Measurements from ENCODE around the gene CTTNBP2NL.

CTTNBP2NL gene, protein sequence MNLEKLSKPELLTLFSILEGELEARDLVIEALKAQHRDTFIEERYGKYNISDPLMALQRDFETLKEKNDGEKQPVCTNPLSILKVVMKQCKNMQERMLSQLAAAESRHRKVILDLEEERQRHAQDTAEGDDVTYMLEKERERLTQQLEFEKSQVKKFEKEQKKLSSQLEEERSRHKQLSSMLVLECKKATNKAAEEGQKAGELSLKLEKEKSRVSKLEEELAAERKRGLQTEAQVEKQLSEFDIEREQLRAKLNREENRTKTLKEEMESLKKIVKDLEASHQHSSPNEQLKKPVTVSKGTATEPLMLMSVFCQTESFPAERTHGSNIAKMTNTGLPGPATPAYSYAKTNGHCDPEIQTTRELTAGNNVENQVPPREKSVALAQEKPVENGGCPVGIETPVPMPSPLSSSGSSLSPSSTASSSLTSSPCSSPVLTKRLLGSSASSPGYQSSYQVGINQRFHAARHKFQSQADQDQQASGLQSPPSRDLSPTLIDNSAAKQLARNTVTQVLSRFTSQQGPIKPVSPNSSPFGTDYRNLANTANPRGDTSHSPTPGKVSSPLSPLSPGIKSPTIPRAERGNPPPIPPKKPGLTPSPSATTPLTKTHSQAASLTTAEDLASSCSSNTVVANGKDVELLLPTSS

DNA sequence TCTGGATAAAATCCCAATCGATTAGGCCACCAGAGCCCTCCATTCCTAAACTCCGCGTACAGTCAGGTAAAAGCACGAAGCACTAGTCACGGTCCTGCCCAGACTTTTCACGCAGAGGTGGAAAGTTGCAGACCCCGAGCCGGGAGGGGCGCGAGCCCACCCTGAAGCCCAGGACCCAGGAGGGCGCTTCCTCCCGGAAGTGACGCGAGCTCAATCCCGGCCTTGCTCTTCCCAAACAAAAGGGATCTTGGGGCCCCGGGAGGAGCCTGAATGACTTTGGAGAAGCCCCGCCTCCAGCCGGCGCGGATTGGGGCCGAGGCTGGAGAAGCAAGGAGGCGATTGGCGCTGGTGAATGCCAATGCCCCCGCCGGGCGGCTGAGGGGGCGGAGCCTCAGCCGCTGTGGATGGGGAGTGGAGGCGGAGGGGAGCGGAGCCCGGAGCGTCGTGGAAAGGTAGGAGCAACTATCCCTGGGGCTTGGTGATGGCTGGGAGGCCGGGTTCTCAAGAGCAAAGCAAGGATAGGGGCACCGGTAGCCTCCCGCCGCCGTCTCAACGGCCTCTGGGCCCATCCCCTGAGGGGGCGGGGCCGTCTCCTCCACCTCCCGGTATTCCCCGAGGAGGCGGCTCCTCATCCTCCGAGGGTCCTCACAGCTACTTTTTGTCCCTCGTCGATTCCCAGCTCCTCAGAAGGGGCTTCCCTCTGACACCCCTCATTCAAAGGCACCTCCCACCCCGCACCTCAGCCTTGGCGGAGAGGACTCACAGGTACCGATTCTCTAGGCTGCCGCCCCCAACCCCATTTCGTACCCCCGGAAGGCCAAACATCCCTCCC lies at the start of gene CTTNBP2NL:
TSS of gene CTTNBP2NL (plus strand) at position 394 of the 832 bp plus-strand sequence. CDS start 19,952 bp downstream, outside the sequence.
- H3K4me3 ChIP-seq (ENCODE audit: low read depth in 1 of 2, low read length in 1 of 2), result peak within 1 kb of the TSS; percentile 72 to 74
- no peaks in the 10 kb centered on the region for H3K36me3 ChIP-seq
- peaks cover 49% of the 10 kb centered on the region for H3K27me3 ChIP-seq
- no peak within 1 kb of the TSS for H3K27ac ChIP-seq
- peaks cover 12 to 21% of the 10 kb centered on the region in 2 experiments for H3K4me1 ChIP-seq (ENCODE audit: control insufficient read depth in 1 of 2, insufficient read depth in 1 of 2, low read depth in 1 of 2, low read length in 1 of 2)
- H3K9me3 ChIP-seq, result no peaks in the 10 kb centered on the region
- TF ChIP-seq, protein P1, sequence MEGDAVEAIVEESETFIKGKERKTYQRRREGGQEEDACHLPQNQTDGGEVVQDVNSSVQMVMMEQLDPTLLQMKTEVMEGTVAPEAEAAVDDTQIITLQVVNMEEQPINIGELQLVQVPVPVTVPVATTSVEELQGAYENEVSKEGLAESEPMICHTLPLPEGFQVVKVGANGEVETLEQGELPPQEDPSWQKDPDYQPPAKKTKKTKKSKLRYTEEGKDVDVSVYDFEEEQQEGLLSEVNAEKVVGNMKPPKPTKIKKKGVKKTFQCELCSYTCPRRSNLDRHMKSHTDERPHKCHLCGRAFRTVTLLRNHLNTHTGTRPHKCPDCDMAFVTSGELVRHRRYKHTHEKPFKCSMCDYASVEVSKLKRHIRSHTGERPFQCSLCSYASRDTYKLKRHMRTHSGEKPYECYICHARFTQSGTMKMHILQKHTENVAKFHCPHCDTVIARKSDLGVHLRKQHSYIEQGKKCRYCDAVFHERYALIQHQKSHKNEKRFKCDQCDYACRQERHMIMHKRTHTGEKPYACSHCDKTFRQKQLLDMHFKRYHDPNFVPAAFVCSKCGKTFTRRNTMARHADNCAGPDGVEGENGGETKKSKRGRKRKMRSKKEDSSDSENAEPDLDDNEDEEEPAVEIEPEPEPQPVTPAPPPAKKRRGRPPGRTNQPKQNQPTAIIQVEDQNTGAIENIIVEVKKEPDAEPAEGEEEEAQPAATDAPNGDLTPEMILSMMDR (IDR thresholded peaks at IDR 0.05), result no peak

DNA sequence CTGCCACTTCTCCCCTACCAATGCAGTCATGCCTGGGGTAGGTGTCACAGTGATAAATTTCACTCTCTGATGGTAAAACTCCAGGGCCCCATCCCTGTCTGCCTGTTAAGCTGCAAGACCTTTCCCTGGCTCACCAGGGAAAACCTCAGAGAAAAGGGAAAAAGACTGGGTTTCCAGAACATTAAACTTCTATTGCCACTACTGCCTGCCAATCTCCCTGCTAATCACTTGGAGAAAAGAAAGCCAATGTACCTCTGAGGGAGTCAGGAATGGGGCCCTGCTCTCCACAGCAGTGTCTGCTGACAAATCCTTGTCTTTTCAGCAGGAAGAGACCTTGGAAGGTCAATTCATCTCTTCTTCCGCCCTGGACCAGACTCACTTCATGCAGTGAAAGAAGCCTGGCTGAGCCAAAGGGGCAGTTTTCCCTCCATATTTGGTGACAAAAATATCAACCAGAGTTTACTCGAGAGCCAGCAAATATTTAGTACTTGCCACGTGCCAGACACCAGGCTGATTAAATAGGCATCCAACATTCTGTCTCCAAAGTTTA lies 49.1 kb upstream of the CTTNBP2NL start:
- H3K36me3 ChIP-seq, result no peaks in the 10 kb centered on the region
- TF ChIP-seq, protein P1 (IDR thresholded peaks at IDR 0.05), result no peak
- no peak overlapping the region for H3K27ac ChIP-seq
- no peaks in the 10 kb centered on the region for H3K9me3 ChIP-seq
- H3K27me3 ChIP-seq, result peaks cover 14% of the 10 kb centered on the region
- no peak overlapping the region for H3K4me3 ChIP-seq (ENCODE audit: low read depth in 1 of 2, low read length in 1 of 2)
- no peaks in the 10 kb centered on the region for H3K4me1 ChIP-seq (ENCODE audit: control insufficient read depth in 1 of 2, insufficient read depth in 1 of 2, low read depth in 1 of 2, low read length in 1 of 2)

DNA sequence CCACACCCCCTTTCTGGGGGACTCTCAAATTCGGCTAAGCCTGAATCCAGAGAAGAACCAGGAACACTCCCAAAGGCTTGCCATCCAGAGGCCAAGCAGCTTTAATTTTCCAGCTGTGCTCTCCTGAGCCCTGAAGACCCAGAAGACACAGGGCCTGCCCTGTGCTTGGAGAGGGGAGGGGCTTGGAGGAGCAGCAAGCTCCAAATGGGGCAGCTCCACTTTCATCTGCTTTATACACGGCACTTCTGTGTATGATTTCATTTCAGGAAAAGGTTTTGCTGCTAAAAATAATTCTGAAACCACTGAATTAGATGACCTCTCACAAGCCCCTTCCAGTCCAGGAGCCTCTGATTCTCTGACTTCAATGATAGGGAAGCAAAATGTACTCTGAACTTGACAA lies 39.2 kb upstream of the CTTNBP2NL start:
- no peaks in the 10 kb centered on the region for H3K9me3 ChIP-seq

DNA sequence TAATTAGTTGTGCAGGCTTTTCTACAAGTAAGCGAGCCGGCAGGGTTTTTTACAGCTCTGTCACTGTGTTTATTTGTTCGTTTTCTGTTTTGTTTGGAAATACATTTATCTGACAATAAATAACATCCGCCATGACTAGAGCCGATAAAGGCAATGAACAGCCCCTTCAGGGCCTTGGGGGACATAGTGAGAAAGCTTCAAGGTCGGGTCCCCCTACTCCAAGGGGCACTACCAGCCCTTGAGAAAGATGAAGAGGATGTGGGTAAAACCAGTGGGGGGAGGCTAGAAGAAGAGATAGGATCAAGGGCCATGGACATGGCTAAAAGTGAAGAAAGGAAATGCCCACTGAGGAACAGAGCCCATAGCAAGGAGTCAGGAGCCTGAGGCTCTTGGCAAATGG lies 38.5 kb upstream of the CTTNBP2NL start:
- no peak overlapping the region for H3K4me3 ChIP-seq (ENCODE audit: low read depth in 1 of 2, low read length in 1 of 2)
- H3K36me3 ChIP-seq, result no peaks in the 10 kb centered on the region
- TF ChIP-seq, protein P1 (IDR thresholded peaks at IDR 0.05), result no peak
- no peak overlapping the region for H3K27ac ChIP-seq
- no peaks in the 10 kb centered on the region for H3K4me1 ChIP-seq (ENCODE audit: control insufficient read depth in 1 of 2, insufficient read depth in 1 of 2, low read depth in 1 of 2, low read length in 1 of 2)
- no peaks in the 10 kb centered on the region for H3K9me3 ChIP-seq
- peaks cover 27% of the 10 kb centered on the region for H3K27me3 ChIP-seq

More for the DNA sequence above, 39.2 kb upstream of the CTTNBP2NL start:
- TF ChIP-seq, protein P1 (IDR thresholded peaks at IDR 0.05), result no peak
- Histone ChIP-seq H3K27me3 (peaks cover 31% of the 10 kb centered on the region), H3K36me3 (no peaks in the 10 kb centered on the region), H3K4me1 (ENCODE audit: control insufficient read depth in 1 of 2, insufficient read depth in 1 of 2, low read depth in 1 of 2, low read length in 1 of 2) (no peaks in the 10 kb centered on the region), H3K27ac (no peak overlapping the region), H3K4me3 (ENCODE audit: low read depth in 1 of 2, low read length in 1 of 2) (no peak overlapping the region)

DNA sequence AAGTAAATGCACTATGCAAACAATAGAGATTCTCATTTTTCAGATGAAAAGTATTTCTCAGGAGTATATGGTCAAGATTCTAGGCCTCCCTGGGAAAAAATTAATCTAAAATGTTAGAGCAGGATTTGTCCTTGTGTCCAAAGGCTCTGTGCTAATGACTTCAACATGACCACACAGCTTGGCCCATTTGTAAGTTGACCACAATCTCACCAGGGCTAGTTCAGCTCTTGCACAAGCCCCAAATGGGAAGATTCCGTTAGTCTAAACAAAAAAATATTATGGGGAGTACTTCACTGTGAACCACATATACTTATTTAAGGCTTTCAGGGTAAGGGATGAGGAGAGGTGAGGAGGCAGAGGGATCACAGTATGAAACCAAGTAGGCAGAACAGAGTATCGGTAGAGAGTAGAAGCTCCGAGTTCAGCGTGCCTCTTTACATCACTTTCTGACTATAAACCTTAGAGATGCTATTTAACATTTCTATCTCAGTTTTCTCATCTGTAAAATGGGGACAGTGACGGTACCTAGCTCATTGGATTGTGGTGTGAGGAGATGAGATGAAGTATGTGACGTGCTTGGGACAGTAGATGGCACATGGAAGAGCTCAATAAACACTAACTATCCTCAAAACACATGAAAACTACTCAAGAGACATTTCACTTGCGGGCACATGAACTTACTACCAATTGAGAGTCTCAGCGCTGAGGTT lies 37.8 kb upstream of the CTTNBP2NL start:
- Histone ChIP-seq H3K4me3 (ENCODE audit: low read depth in 1 of 2, low read length in 1 of 2) (no peak overlapping the region), H3K27me3 (peaks cover 34% of the 10 kb centered on the region), H3K4me1 (ENCODE audit: control insufficient read depth in 1 of 2, insufficient read depth in 1 of 2, low read depth in 1 of 2, low read length in 1 of 2) (no peaks in the 10 kb centered on the region), H3K9me3 (no peaks in the 10 kb centered on the region), H3K36me3 (no peaks in the 10 kb centered on the region), H3K27ac (no peak overlapping the region)
- TF ChIP-seq, protein P1 (IDR thresholded peaks at IDR 0.05), result no peak

All from neutrophil (primary cell).